CD4-positive, alpha-beta T cell treated with Interleukin-12 subunit alpha and Interleukin-12 subunit beta, for 1 hour (primary cell): ENCODE results near the gene KIAA1328.
"Not testable (repeated sequence)": the region's sequence is repeated elsewhere in the genome, so short reads cannot be mapped to it uniquely, and the experiment has no call there.

Source experiments
- DNase-seq: peaks from one replicate; pipeline ENCODE4 v3.0.0-alpha.2; 2020

KIAA1328 gene

GRCh38 chr18:36828630-36829361, at the start of gene KIAA1328, which contains the start of gene TPGS2:
Gene KIAA1328 (plus strand): TSS chr18:36829127. CDS start chr18:36829139, 12 bp downstream.
Gene TPGS2 (minus strand): TSS chr18:36829002. CDS start chr18:36828767, 235 bp downstream.
- peak; percentile 90 for DNase-seq

- no peak for DNase-seq
Observed at GRCh38 chr18:36780748-36781147, 48.2 kb upstream of the KIAA1328 start.

GRCh38 chr18:36782710-36783109, 46.2 kb upstream of the KIAA1328 start:
- no peak for DNase-seq

- no peak for DNase-seq
Observed at GRCh38 chr18:36783792-36784191, 45.1 kb upstream of the KIAA1328 start.

DNA sequence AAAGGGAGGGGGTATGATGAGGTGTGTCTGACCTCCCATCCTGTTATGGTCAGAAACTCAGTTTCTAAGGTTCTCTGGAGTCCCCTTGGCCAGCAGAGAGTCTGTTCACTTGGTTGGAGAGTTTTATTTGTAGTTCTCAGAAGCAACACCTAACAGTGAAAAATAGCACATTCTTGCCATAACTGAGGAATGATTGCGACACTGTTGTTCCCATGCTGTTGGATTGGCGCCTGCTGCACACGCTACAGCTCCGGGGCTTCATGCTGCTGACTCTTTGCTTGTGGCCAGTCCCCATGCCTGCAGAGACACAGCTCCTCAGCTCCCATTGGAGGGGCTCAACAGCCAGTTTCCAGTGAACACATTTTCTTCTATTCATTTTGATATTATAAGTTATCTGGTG, 42.2 kb upstream of the KIAA1328 start:
- no peak for DNase-seq

GRCh38 chr18:36792634-36793283, 36.2 kb upstream of the KIAA1328 start:
- DNase-seq, result no peak

GRCh38 chr18:36798738-36799473, 30.0 kb upstream of the KIAA1328 start:
- no peak for DNase-seq

GRCh38 chr18:36805105-36805504, 23.8 kb upstream of the KIAA1328 start:
- no peak for DNase-seq

DNA sequence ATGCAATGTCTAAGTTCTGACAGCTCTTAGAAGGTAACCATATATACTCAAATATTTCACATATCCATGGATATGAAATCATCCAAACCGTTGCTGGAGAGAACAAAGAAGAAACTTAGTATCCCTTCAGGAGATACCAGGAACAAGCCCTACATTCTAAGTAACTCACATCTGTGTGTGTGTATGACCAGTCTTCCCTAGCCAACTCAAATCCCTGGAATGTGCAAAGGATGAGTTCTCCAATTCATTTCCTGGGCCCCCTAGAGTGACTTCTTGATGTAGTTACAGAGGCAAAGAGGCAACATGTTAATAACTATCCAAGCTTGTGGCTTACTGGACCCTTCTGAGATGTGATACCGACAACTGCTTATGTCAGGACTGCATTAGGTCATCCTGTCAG, 20.2 kb upstream of the KIAA1328 start:
- DNase-seq, result no peak

DNA sequence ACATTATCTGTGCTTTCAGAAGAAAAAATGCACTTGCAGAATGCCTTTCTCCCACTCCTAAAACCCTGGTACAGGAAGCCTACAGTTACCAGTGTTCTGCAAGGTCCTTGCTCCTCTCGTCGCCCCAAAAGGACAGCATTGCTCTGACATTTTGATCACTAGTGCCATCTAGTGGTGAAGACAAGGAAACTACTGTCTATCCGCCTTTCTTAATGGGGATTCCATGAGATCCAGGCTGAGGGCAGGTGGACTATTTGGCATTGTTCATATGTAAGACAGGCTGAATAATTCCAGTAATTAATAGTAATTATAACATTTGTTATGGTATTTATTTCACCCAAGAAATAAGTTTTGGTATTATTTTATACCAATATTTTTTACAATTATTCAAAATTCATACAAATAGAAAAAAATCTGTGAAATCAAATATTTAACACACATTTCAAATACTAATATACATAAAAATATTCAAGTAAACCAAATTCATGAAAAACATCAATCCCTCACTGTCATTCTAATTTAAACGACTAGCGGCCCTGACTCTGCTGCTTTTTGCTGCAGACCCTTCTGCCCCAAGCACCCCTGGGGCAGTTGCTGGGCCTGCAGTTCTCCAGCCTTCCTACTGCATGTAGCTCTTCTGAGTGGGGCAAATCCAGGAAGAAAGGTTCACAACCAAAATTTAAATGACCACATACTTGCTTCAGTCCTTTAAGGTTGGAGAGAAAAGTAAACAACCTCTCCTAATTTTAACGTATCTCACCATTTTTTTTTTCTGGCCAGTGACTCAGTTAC, 19.1 kb upstream of the KIAA1328 start:
- peak; percentile 69 for DNase-seq

- no peak for DNase-seq
Observed at GRCh38 chr18:36811430-36811829, 17.5 kb upstream of the KIAA1328 start.

- no peak for DNase-seq
Observed at GRCh38 chr18:36811955-36812354, 17.0 kb upstream of the KIAA1328 start.

DNA sequence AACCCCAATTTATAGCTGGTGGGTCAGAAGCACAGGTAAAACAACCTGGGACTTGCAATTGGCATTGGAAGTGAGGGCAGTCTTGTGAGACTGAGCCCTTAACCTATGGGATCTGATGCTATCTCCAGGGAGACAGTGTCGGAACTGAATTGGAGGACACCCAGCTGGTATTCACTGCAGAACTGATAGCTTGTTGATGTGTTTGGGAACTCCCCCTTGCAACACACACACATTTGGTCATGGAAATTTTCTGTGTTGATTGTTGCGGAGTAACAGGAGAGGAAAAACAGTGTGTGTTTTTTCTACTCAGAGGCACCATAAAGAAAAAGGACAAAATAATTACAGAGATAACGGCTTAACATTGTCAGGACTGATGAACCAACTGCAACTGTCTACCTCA, 16.2 kb upstream of the KIAA1328 start:
- no peak for DNase-seq

GRCh38 chr18:36813101-36813775, 15.7 kb upstream of the KIAA1328 start:
- no peak for DNase-seq

- DNase-seq, result no peak
Observed at GRCh38 chr18:36813824-36814223, 15.1 kb upstream of the KIAA1328 start.

GRCh38 chr18:36814994-36815393, 13.9 kb upstream of the KIAA1328 start:
- no peak for DNase-seq

DNA sequence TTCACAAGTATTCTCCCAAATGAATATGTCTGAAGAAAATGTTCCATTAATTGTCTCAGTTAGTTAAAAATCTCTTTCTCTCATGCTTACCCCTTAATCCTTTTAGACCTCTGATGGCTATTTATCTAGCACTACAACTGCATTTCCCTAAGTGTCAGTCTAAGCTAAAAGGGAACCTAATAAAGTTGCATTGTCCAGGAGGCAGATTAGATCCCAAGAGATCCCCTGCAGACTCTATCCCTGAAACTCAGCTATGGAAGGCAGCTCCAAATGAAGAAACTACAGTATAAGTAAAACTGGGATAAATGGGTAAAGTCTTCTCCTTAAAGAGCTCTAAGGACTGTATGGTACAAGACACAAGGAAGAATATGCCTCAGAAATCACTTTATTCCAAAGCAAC, 12.8 kb upstream of the KIAA1328 start:
- not testable (repeated sequence) for DNase-seq

DNA sequence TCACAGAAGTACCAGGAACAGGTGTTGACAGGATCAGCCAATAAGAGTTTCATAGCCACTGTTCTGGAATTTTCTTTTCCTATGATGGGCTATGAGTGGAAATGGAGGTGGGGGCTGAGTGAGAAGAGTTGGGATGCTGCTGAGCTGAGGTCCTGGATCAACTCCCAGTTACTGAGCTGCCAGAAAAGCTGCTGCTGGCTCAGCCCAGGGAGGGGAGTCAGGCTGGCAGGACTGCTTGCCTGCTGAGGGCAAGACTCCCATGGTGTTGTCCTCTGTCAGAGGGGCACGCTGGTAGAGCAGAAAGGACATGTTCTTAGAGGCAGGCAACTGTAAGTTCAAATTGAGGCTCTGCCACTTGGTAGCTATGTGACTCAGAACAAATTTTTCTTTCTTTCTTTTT, 11.9 kb upstream of the KIAA1328 start:
- no peak for DNase-seq

- no peak for DNase-seq
Observed at GRCh38 chr18:36818652-36819051, 10.3 kb upstream of the KIAA1328 start.

DNA sequence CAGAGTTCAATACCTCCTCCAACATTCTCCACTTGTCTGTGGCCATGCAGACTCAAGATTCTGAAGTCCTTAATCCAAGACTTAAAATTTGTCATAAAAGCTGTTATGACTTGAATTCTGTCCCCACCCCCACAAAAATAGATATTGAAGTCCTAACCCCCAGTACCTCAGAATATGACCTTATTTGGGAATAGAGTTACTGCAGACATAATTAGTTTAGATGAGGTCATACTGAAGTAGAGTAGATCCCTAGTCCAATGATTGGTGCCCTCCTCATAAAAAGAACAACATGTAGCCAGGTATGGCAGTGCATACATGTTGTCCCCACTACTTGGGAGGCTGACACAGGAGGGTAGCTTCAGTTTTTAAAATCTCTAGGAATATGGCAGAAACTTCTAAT, 9.3 kb upstream of the KIAA1328 start:
- no peak for DNase-seq

DNA sequence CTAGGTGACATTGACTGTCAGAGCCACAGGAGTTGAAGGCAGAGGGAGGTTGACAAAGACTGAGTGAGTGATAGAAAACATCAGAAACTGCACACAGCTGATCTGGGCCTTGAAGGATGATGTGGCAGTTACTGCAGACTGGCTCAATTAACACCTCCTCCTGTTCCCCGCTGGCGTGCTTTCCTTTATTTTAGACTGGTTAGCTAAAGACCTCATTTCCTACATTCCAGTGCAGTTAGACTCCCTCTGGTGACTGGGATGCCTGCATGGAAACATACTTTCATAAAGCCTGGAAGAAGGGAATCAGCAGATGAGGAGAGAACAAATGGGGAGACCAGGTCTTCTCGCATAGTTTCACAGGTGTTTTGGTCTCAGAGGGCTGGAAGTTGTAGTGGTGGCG, 7.2 kb upstream of the KIAA1328 start:
- DNase-seq, result no peak

DNA sequence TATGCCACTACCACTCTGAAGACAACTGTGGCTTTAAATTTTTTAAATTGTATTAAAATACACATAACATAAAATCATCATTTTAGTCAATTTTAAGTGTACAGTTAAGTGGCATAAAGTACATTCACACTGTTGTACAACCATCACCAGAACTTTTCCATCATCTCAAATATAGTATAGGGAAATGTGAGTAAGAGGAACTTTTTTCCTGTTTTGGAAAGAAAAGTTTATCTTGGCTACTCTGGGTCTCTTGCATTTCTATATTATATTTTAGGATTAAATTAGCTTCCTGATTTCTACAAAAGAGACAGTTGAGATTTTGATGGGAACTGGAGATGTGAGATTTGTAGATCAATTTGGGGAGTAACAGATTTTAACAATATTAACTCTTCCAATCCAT, 3.4 kb upstream of the KIAA1328 start:
- no peak for DNase-seq
